Parathyroid adenoma (tissue), 2 donors: Measurements from ENCODE around the gene RFX2.

Source experiments
- H2AFZ ChIP-seq: fragments of 300-600 bp; sonication (generic); one replicate; pipeline ENCODE4 v1.7.0; 2017; ENCODE audit warnings: antibody characterized with exemption, mild to moderate bottlenecking
- H3K27ac ChIP-seq: fragments of 300-600 bp; sonication (generic); one replicate; pipeline ENCODE4 v1.7.0; 2017
- H3K27me3 ChIP-seq: fragments of 300-600 bp; sonication (generic); one replicate; pipeline ENCODE4 v1.7.0; 2017; ENCODE audit warnings: low read length; ENCODE audit not compliant: control insufficient read depth, insufficient read depth
- H3K36me3 ChIP-seq: fragments of 300-600 bp; sonication (generic); one replicate; pipeline ENCODE4 v1.7.0; 2017; ENCODE audit warnings: low read length; ENCODE audit not compliant: control insufficient read depth, insufficient read depth
- H3K4me1 ChIP-seq: fragments of 300-600 bp; sonication (generic); one replicate; pipeline ENCODE4 v1.7.0; 2017; ENCODE audit warnings: control low read depth
- H3K4me2 ChIP-seq: fragments of 300-600 bp; sonication (generic); one replicate; pipeline ENCODE4 v1.7.0; 2017; ENCODE audit warnings: low read length
- H3K4me3 ChIP-seq: fragments of 300-600 bp; sonication (generic); one replicate; pipeline ENCODE4 v1.7.0; 2017; ENCODE audit warnings: low read depth, low read length
- H3K79me2 ChIP-seq: fragments of 300-600 bp; sonication (generic); one replicate; pipeline ENCODE4 v1.7.0; 2017; ENCODE audit warnings: control low read depth
- H3K9ac ChIP-seq: fragments of 300-600 bp; sonication (generic); one replicate; pipeline ENCODE4 v1.7.0; 2017; ENCODE audit warnings: mild to moderate bottlenecking
- H3K9me3 ChIP-seq: fragments of 300-600 bp; sonication (generic); one replicate; pipeline ENCODE4 v1.7.0; 2017; ENCODE audit warnings: low read length; ENCODE audit not compliant: control insufficient read depth
- CTCF ChIP-seq: fragments of 300-600 bp; sonication (generic); IDR thresholded peaks from one replicate; pipeline ENCODE4 v1.7.0; 2017; ENCODE audit warnings: antibody characterized with exemption, mild to moderate bottlenecking
- donor health status: primary hyperparathyroidism.

RFX2 gene

GRCh38 chr19:6020166-6020882, 90.0 kb downstream of the RFX2 start:
- H3K27ac ChIP-seq: no peak overlapping the region
- no peaks in the 10 kb centered on the region for H3K9me3 ChIP-seq
- no peaks in the 10 kb centered on the region for H3K4me1 ChIP-seq
- TF ChIP-seq CTCF: no peak
- H3K79me2 ChIP-seq: no peaks in the 10 kb centered on the region
- no peak overlapping the region for H3K4me2 ChIP-seq
- no peak overlapping the region for H2AFZ ChIP-seq
- H3K9ac ChIP-seq: no peak overlapping the region
- H3K27me3 ChIP-seq: no peaks in the 10 kb centered on the region
- H3K36me3 ChIP-seq: no peaks in the 10 kb centered on the region
- no peak overlapping the region for H3K4me3 ChIP-seq

GRCh38 chr19:6018786-6019185, 91.5 kb downstream of the RFX2 start:
- no peak overlapping the region for H2AFZ ChIP-seq
- H3K79me2 ChIP-seq: no peaks in the 10 kb centered on the region
- H3K4me1 ChIP-seq: no peaks in the 10 kb centered on the region
- TF ChIP-seq CTCF: no peak
- no peak overlapping the region for H3K27ac ChIP-seq
- H3K4me3 ChIP-seq: no peak overlapping the region
- no peaks in the 10 kb centered on the region for H3K36me3 ChIP-seq
- H3K9me3 ChIP-seq: no peaks in the 10 kb centered on the region
- no peak overlapping the region for H3K9ac ChIP-seq
- H3K27me3 ChIP-seq: no peaks in the 10 kb centered on the region
- no peak overlapping the region for H3K4me2 ChIP-seq

- TF ChIP-seq CTCF: no peak
- Histone ChIP-seq H2AFZ (no peak overlapping the region), H3K27me3 (no peaks in the 10 kb centered on the region), H3K27ac (no peak overlapping the region), H3K4me1 (no peaks in the 10 kb centered on the region), H3K4me3 (no peak overlapping the region), H3K9ac (no peak overlapping the region), H3K9me3 (no peaks in the 10 kb centered on the region), H3K36me3 (no peaks in the 10 kb centered on the region), H3K4me2 (no peak overlapping the region), H3K79me2 (no peaks in the 10 kb centered on the region)
Observed at GRCh38 chr19:6017576-6017975, 92.7 kb downstream of the RFX2 start.

GRCh38 chr19:6015841-6016545, 94.3 kb downstream of the RFX2 start:
- H3K9ac ChIP-seq: no peak overlapping the region
- TF ChIP-seq CTCF: no peak
- H3K9me3 ChIP-seq: no peaks in the 10 kb centered on the region
- no peaks in the 10 kb centered on the region for H3K4me1 ChIP-seq
- no peak overlapping the region for H2AFZ ChIP-seq
- no peaks in the 10 kb centered on the region for H3K27me3 ChIP-seq
- H3K4me2 ChIP-seq: no peak overlapping the region
- H3K27ac ChIP-seq: no peak overlapping the region
- no peaks in the 10 kb centered on the region for H3K36me3 ChIP-seq
- H3K4me3 ChIP-seq: no peak overlapping the region
- H3K79me2 ChIP-seq: no peaks in the 10 kb centered on the region
